DND-41 (cell line): Measurements from ENCODE around the gene DHX34.

Experiments
- ATAC-seq: fragments of 200-7000 bp; cut with Tn5 transposase; 3 replicates; pipeline ENCODE4 v1.9.1; 2021; ENCODE audit warnings: low read depth; ENCODE audit not compliant: insufficient read depth
- DNase-seq: peaks from one replicate; pipeline ENCODE4 v3.0.0-alpha.2; 2020
- H2AFZ ChIP-seq: 2 replicates; pipeline ENCODE4 v1.6.0; 2012; ENCODE audit warnings: low read depth, low read length
- H3K27ac ChIP-seq: 2 replicates; pipeline ENCODE4 v1.5.1; 2012; ENCODE audit warnings: low read length, inconsistent platforms
- H3K27me3 ChIP-seq: fragments of 200-600 bp; sonication (generic); 2 replicates; pipeline ENCODE4 v1.6.0; 2012; ENCODE audit warnings: low read length, mild to moderate bottlenecking, inconsistent platforms; ENCODE audit not compliant: insufficient read depth, poor library complexity
- H3K36me3 ChIP-seq: 2 replicates; pipeline ENCODE4 v1.5.1; 2012; ENCODE audit warnings: low read length, inconsistent platforms; ENCODE audit not compliant: insufficient read depth
- H3K4me1 ChIP-seq: 2 replicates; pipeline ENCODE4 v1.5.1; 2012; ENCODE audit warnings: mild to moderate bottlenecking, low read length; ENCODE audit not compliant: insufficient read depth
- H3K4me2 ChIP-seq: 2 replicates; pipeline ENCODE4 v1.6.0; 2012; ENCODE audit warnings: mild to moderate bottlenecking, moderate library complexity, low read length, inconsistent platforms; ENCODE audit not compliant: insufficient read depth
- H3K4me3 ChIP-seq, 2 experiments: fragments of 200-600 bp in 1 of 2; shearing (Covaris generic) in 1 of 2; 2 replicates each; pipeline ENCODE4 v1.5.1; 2012 to 2016; ENCODE audit warnings: inconsistent platforms in 2 of 2, low read length in 2 of 2, mild to moderate bottlenecking in 2 of 2, low read depth in 1 of 2, moderate library complexity in 1 of 2
- H3K79me2 ChIP-seq: 2 replicates; pipeline ENCODE4 v1.6.0; 2012; ENCODE audit warnings: low read length, inconsistent platforms; ENCODE audit not compliant: insufficient read depth
- H3K9ac ChIP-seq: 2 replicates; pipeline ENCODE4 v1.6.0; 2012; ENCODE audit warnings: low read depth, mild to moderate bottlenecking, inconsistent platforms, low read length, moderate library complexity
- H3K9me3 ChIP-seq: 2 replicates; pipeline ENCODE4 v1.5.1; 2012; ENCODE audit warnings: low read length, moderate library complexity, mild to moderate bottlenecking, inconsistent platforms; ENCODE audit not compliant: insufficient read depth, severe bottlenecking
- H4K20me1 ChIP-seq: 2 replicates; pipeline ENCODE4 v1.6.0; 2012; ENCODE audit warnings: low read length; ENCODE audit not compliant: insufficient read depth
- EZH2 ChIP-seq: IDR thresholded peaks from 3 replicates; pipeline ENCODE4 v1.6.1; 2012; ENCODE audit warnings: borderline replicate concordance, low read depth, mild to moderate bottlenecking, moderate library complexity, low read length, inconsistent platforms; ENCODE audit not compliant: severe bottlenecking
- TF ChIP-seq, protein P1 (sequence below): IDR thresholded peaks from 2 replicates; pipeline ENCODE4 v1.5.1; 2012; ENCODE audit warnings: borderline replicate concordance, low read length, moderate library complexity, mild to moderate bottlenecking; ENCODE audit not compliant: poor library complexity, severe bottlenecking; ENCODE audit errors: extremely low read depth

Gene DHX34

DNA sequence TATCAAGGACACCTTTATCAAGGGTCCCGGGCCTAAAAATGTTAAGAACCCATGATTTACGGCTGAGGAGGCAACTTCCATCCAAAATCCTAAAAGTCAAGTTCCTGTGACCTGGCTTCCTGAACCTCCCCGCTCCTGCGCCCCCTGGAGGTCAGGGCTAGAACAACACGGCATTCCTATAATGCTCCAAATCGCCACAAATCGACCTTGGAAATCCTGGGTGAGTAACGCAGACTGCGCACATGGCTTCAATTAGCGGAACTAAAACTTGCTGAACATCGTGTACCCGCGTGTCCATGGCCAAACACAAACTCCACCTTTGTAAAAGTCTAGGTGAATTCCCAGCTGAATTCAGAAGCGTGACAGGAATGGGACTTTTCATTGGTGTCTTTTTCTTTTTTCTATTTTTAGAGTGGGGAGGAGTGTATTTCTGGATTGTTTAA lies 43.8 kb upstream of the DHX34 start:
- DNase-seq: peak; percentile 58

DNA sequence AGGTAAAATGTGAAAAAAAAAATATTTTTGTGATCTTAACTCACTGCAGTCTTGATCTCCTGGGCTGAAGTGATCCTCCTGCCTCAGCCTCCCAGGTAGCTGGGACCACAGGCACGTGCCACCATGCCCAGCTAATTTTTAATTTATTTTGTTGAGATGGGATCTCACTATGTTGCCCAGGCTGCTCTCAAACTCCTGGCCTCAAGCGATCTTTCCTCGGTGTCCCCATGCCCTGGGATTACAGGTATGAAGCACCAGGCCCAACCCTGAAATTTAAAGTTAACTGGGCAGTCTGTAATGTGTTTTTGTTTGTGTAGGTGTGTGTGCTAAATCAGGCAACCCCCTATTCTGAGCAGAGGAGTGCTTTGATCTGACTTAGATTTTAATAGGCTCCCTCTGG lies 42.8 kb upstream of the DHX34 start:
- no peak overlapping the region for H3K9ac ChIP-seq
- no peak overlapping the region for H2AFZ ChIP-seq
- no peaks in the 10 kb centered on the region for H3K9me3 ChIP-seq
- no peaks in the 10 kb centered on the region for H3K36me3 ChIP-seq
- no peaks in the 10 kb centered on the region for H3K27me3 ChIP-seq
- no peak for TF ChIP-seq EZH2
- TF ChIP-seq, protein P1, sequence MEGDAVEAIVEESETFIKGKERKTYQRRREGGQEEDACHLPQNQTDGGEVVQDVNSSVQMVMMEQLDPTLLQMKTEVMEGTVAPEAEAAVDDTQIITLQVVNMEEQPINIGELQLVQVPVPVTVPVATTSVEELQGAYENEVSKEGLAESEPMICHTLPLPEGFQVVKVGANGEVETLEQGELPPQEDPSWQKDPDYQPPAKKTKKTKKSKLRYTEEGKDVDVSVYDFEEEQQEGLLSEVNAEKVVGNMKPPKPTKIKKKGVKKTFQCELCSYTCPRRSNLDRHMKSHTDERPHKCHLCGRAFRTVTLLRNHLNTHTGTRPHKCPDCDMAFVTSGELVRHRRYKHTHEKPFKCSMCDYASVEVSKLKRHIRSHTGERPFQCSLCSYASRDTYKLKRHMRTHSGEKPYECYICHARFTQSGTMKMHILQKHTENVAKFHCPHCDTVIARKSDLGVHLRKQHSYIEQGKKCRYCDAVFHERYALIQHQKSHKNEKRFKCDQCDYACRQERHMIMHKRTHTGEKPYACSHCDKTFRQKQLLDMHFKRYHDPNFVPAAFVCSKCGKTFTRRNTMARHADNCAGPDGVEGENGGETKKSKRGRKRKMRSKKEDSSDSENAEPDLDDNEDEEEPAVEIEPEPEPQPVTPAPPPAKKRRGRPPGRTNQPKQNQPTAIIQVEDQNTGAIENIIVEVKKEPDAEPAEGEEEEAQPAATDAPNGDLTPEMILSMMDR: no peak
- H3K4me2 ChIP-seq: no peak overlapping the region
- no peak for ATAC-seq
- H3K79me2 ChIP-seq: no peaks in the 10 kb centered on the region
- H4K20me1 ChIP-seq: no peaks in the 10 kb centered on the region
- H3K4me1 ChIP-seq: 0 out of 2 replicates have a peak, but pooled peaks cover 5% of the 10 kb centered on the region
- DNase-seq: no peak
- no peak overlapping the region for H3K27ac ChIP-seq
- H3K4me3 ChIP-seq: no peak overlapping the region

More for the DNA sequence above, 43.8 kb upstream of the DHX34 start:
- no peak overlapping the region for H3K4me2 ChIP-seq
- H3K27me3 ChIP-seq: no peaks in the 10 kb centered on the region
- no peaks in the 10 kb centered on the region for H3K79me2 ChIP-seq
- H3K9ac ChIP-seq: no peak overlapping the region
- no peak overlapping the region for H3K4me3 ChIP-seq
- H3K4me1 ChIP-seq: 0 out of 2 replicates have a peak, but pooled peaks cover 5% of the 10 kb centered on the region
- ATAC-seq: no peak
- TF ChIP-seq, protein P1: peak; percentile 99
- TF ChIP-seq EZH2: no peak
- H2AFZ ChIP-seq: peak overlapping the region; percentile 24; the same call in 1 of the 2 replicates
- no peak overlapping the region for H3K27ac ChIP-seq
- H4K20me1 ChIP-seq: no peaks in the 10 kb centered on the region
- no peaks in the 10 kb centered on the region for H3K36me3 ChIP-seq
- H3K9me3 ChIP-seq: no peaks in the 10 kb centered on the region

DNA sequence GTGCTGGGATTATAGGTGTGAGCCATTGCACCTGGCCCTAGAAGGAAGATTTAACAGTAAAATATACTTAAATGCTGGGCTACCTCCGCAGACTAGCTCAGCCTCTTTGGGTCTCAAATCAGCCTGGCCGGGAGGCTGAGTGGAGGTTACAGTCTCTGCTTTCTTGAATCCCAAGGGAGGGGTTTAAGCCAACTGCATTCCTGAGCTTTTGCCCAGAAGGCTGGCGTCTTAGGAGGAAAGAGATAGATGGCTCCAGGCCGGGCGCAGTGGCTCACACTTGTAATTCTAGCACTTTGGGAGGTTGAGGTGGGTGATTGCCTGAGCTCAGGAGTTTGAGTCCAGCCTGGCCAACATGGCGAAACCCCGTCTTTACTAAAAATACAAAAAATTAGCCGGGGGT lies 40.1 kb upstream of the DHX34 start:
- H3K4me2 ChIP-seq: no peak overlapping the region
- H3K27me3 ChIP-seq: no peaks in the 10 kb centered on the region
- H3K27ac ChIP-seq: no peak overlapping the region
- H3K79me2 ChIP-seq: no peaks in the 10 kb centered on the region
- H3K4me3 ChIP-seq: no peak overlapping the region
- H3K36me3 ChIP-seq: no peaks in the 10 kb centered on the region
- H3K9me3 ChIP-seq: no peaks in the 10 kb centered on the region
- TF ChIP-seq EZH2: no peak
- TF ChIP-seq, protein P1: no peak
- ATAC-seq (no peak), DNase-seq (no peak)
- H2AFZ ChIP-seq: no peak overlapping the region
- H3K4me1 ChIP-seq: 0 out of 2 replicates have a peak, but pooled peaks cover 5% of the 10 kb centered on the region
- no peak overlapping the region for H3K9ac ChIP-seq
- H4K20me1 ChIP-seq: no peaks in the 10 kb centered on the region

DNA sequence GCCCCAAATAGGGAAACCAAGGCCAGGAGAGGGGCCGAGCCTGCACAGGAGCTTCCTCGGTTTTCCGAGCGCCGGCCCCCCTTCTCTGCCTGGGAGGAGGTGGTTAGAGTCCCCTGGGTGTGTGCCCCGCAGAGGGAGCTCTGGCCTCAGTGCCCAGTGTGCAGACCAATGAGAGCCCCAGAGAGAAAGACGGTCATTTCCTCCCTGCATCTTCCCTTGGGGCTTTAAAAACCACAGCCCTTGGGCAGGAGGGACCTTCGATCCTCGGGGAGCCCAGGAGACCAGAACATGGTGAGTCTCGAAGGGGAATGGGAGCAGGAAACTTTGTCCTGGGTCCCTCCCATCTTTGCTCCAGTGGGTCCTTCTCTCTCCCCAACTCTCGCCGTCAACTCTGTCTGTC lies 39.5 kb upstream of the DHX34 start, which contains the start of gene C5AR1:
C5AR1 (plus strand) TSS at position 254 of the 400 bp plus-strand sequence; CDS start at position 289, 35 bp downstream.
- H2AFZ ChIP-seq: no peak within 1 kb of the TSS
- no peak for ATAC-seq

More for the DNA sequence above, 39.5 kb upstream of the DHX34 start, which contains the start of gene C5AR1:
- H3K9me3 ChIP-seq: no peaks in the 10 kb centered on the region
- no peak for DNase-seq
- H3K4me2 ChIP-seq: no peak within 1 kb of the TSS
- H3K9ac ChIP-seq: no peak within 1 kb of the TSS
- no peaks in the 10 kb centered on the region for H3K79me2 ChIP-seq
- H3K4me3 ChIP-seq: no peak within 1 kb of the TSS
- no peaks in the 10 kb centered on the region for H4K20me1 ChIP-seq
- H3K27ac ChIP-seq: no peak within 1 kb of the TSS
- H3K4me1 ChIP-seq: 0 out of 2 replicates have a peak, but pooled peaks cover 5% of the 10 kb centered on the region
- TF ChIP-seq EZH2: no peak
- TF ChIP-seq, protein P1: no peak
- no peaks in the 10 kb centered on the region for H3K36me3 ChIP-seq
- no peaks in the 10 kb centered on the region for H3K27me3 ChIP-seq
